GM18511 (cell line): ENCODE measurements around the gene FAM83E.
"Not testable (repeated sequence)": the region's sequence is repeated elsewhere in the genome, so short reads cannot be mapped to it uniquely, and the experiment has no call there.

Experiments
- ATAC-seq: cut with Tn5 transposase; IDR thresholded peaks from one replicate; pipeline ENCODE4 v1.9.1; 2021; ENCODE audit warnings: mild to moderate bottlenecking, moderate library complexity; ENCODE audit not compliant: unreplicated experiment

Gene FAM83E

DNA sequence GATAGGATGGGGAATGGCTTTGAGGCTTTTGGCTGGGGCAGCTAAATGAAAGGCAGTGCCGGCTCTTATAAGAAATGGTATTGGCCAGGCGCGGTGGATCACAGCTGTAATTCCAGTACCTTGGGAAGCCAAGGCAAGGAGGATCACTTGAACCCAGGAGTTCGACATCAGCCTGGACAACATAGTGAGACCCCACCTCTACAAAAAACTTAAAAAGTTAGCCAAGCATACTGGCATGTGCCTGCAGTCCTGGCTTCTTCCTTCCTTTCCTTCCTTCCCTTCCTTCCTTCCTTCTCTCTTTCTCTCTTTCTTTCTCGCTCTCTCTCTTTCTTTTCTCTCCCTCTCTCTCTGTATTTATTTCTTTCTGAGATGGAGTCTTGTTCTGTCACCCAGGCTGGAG lies 28.0 kb upstream of the FAM83E start:
- ATAC-seq, result no peak

DNA sequence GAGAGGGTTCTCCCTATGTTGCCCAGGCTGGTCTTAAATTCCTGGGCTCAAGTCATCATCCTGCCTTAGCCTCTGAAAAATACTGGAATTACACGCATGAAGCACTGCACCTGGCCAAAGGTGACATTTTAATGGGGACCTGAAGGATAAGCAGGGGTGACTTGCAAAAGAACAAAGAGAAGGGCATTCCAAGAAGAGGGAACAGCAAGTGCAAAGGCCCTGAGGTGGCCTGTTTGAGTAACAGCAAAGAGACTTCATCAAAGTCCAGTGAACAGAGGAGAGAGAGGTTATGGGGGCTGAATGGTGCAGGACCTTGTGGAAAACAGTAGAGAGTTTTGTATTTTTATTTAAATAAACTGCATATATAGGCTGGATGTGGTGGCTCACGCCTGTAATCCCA lies 27.0 kb upstream of the FAM83E start:
- ATAC-seq, result no peak

DNA sequence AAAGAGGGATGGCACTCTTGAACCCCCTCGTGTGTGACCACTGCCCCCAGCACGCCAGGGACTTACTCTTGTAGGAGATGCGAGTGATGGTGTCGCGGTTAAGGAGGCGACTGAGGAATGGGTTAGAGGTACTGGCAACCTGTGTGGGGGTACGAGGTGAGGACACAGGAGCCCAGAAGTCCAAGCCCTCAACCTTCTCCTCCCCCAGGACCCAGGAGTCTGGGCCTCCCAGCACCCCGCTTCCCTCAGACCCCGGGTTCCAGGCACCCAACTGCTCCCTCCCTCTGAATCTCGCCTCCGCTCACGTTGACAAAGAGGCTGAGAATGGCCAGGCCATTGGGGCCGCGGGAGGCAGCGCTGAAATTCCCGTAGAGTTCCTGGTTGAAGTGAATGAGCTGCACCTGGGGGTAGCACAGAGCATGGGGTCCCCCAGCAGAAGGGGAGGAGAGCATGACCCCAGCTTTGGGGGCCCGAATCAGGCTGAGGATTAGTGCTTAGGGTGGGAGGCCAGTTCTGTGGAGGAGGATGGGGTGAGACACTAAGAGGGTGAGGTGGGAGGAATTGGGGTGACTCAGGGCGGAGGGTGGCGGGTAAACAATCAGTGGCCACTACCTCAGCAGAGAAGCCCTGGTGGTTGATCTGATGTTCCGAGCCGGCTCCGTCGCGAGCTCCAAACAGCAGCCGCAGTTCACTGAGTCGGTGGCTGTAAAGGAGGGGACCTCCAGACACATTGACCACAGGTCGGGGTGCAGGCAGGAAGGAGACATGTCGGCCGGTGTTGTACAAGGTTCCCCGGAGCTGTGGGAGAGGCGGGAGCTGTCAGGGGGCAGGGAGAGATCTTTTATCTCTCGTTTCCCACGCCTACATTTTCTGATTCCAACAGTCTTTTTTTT lies 24.9 kb upstream of the FAM83E start:
- ATAC-seq, result no peak

DNA sequence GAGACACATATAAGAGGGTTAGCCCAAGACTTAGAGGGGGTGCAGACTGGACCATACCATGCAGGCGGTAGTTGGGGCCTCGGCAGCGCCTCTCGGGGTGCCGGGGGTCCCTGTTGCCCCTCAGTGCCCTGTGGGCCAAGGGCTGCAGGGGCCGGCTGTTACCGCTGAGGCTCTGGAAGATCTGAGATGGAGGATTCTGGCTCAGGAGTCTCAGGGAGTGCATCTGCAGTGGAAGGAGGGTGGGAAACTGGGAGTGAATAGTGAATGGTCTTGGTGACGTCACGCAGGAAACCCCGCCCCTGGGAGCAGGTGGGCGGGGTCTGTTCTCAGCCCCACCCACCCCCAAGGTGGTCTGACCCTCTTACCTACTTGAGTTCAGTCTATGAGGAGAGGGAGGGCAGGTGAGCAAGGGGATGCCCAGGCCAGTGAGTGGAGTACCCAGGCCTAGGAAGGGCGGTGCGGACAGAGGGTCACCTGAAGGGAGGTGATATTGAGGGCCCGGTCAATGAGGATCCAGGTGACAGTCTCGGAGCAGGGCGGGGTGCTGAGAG lies 24.0 kb upstream of the FAM83E start:
- no peak for ATAC-seq

DNA sequence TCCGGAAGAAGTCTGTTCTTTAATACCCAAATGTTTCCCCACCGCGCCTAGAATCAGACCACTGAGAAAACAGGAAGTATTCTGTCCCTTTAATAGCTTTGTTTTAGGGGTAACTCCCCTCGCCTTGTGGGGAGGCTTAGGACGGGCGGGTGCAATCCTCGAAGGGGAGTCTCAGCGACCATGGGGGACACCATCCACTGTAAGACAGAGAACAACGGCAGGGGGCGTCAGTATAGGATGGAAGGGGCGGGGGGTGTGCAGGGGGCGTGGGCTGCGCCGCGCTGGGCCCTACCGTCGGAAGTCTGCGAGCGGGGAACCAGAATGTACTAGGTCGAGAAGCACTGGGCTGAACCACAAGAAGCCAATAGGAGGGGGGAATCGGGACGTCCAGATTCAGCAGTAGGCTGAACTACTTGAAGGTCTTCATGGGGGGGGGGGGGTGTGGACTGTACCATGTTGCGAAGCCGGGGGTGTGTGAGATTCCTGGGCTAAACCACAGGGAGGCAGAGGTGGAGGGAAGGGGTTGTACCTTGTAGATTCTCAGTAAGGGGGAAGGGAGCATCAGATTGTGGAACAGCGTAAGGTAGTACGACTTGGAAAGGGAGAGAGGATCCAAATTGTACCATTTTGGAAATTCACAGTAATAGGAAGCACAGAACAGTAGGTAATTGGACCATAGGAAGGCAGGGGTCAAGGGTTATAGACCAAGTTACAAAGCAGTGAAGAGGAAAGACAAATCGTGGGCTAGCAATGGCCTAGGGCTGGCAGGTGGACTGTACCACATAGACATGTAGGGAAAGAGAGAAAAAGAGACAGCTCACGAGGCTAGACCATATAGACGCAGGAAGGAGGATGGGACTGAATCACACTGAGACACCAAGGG lies 23.3 kb upstream of the FAM83E start:
- peak; percentile 19 for ATAC-seq

DNA sequence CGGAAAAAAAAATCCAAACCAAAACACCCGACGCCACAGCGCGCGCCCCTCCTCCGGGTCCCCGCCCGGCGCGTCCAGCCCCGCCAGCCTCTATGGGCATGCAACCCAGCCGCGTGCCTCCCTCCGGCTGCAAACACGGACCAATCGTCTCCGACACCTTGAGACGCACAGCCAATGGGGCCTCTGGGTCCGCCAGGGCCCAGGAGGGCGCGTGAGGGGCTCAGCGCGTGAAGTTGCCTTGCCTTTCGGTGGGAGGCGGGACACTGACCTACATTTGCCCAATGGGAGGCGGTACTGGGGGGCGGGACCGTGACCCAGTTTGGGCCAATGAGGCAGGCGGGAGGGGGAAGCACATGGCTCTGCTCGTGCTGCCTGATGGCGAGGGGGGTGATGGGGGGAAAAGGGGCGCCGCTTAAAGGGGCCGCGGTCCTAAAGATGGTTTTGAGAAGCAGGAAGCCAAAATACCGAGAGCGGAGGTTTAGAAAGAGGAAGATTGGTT lies 22.6 kb upstream of the FAM83E start:
- ATAC-seq, result peak; percentile 80

DNA sequence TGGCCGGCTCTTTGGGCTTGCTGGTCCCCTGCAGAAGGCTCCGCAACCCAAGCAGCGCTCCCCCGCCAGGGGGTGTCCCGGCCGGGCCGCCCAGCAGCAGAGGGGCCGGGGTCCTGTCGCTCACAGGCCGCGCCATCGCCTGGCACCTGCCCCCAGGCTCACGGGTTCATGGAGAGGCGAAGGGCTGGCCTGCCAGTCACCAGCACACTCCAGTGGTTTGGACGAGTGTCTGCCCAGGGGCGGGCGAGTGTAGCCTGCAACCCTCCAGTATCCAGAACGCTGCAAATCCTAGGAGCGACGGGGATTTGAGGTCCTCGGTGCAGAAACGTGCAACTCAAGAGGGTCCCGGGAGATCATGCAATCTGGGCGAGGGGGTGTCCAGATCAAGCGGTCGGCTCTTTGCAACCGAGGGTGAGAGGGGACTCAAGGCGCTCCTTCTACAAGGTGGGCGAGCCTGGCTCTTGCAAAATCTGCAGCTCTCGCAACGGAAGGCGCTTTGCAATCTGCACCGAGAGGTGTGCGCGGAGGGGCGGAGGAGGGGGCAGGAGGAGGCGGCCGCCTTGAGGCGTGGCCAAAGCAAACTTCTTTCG lies 22.1 kb upstream of the FAM83E start, which contains the start of gene DBP:
Gene DBP, minus strand, starts transcription at position 521 of the 590 bp plus-strand sequence. Its CDS starts 385 bp downstream, at position 136.
- peak; percentile 1 for ATAC-seq

DNA sequence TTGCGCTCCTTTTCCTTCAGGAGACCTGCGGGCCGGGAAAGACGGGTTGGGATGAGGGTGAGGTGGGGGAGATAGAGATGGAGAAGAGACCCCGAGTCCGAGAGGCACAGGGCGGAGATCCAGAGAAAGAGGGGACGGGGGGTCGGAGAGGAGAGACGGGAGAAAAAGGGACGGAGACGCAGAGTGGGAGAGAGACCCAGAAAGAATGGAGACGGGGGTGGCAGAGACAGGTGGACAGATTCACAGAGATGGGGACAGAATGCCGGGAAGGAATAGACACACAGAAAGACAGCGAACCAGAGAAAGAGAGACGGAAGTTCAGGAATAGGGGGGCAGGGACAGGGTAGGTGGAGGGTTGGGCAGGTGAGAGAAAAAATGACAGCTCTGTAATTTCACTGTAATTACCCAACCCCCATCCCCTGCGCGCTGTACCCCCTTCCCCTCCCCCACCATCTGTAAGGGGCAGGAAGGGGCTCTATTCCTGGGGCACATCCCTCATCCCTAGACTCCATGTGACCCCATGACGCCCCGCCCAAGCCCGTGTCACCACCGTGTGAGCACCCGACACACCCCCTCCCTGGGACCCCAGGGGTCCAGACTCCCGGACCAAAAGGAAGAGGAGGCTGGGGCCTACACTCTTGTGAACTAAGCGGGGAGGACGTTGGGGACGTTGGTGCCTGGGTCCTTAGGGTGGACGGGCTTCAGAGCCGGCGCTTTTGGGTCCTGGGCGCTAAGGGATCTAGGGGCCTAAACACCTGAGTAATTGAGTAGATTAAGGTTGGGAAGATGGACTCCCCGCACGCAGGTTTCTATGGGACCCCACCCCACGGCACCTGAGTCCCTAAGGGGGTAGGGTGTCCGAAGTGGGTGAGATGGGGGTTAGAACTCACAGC lies 21.3 kb upstream of the FAM83E start:
- ATAC-seq, result no peak

DNA sequence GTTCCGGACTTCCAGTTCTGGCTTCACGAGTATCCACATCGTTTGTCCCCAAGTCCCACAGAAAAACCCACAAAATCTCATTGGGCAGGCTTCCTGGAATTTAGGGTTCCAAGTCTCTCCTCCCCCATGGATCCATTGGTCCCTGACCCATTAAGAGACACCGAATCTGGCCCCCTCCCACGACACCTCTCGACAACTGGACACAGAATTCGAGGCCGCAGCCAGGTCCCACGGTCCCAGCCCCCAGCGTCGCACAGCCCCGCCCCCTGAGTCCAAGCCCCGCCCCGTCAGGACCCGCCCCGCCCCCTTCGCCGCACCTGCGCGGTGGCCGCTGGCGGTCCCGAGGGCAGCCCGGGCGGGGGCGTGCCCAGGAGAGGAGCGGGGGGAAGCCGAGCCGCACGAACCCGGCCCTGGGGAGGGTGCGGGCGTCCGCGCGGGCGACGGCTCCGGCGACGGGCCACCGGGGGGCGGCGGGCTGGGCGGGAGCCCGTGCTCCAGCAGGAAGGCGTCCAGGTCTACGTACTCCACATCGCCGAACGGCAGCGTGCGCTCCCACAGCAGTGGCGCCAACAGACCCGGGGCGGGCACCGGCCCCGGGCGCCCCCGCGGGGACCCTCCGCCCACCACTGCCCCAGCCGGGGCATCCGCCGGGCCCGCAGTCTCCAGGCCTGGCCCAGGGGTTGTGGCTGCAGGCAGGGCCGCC lies 20.5 kb upstream of the FAM83E start:
- ATAC-seq, result no peak

DNA sequence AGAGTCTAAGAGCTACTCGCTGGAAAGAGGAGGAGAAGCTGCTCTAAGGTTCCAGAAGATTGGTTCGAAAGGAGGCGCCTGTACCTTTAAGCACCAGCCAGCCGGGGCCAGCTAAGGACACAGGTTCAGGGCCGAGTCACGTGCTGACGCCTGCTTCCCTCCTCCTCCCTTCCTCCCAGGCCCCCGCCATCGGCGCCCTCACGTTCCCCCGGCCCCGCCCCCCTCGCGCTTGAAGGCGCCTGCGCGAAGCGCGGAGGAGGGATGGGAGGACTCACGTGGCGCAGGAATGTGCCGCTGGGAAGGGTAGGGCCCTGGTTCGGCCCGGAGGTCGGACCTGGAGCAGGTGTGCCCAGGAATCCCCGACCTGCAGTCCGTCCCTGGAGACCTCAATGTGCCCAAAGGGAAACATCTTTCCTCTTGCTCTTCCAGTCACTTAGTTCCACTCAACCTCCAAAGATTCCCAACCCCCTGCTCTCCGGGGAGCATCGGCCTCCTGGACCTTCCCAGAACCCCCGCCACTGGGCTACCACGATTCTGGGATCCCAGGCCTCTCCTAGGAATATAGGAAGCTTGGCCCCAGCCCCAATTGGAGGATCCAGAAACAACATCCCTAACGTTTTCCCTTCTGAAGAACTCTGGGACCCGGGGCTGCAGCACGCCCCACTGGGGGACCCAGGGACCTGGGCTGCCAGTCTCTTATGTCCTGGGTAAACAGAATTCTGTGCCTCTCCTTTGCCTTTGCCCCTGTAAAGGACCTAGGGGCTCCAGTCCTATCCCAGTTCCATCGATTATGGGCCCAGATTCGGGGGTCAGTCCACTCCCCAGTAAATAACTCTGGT lies 19.8 kb upstream of the FAM83E start:
- no peak for ATAC-seq

DNA sequence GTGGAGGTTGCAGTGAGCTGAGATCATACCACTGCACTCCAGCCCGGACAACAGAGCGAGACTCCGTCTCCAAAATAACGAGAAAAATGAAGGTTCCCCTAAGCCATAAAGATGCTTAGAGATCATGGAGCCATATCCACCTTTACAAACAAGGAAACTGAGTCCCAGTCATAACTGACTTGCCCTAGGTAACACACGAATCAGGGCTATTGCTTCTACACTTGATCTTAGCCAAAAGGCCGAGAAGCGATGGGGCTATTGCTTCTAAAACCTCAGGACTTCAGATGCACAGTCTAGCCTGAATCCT lies 19.1 kb upstream of the FAM83E start:
- ATAC-seq, result no peak

DNA sequence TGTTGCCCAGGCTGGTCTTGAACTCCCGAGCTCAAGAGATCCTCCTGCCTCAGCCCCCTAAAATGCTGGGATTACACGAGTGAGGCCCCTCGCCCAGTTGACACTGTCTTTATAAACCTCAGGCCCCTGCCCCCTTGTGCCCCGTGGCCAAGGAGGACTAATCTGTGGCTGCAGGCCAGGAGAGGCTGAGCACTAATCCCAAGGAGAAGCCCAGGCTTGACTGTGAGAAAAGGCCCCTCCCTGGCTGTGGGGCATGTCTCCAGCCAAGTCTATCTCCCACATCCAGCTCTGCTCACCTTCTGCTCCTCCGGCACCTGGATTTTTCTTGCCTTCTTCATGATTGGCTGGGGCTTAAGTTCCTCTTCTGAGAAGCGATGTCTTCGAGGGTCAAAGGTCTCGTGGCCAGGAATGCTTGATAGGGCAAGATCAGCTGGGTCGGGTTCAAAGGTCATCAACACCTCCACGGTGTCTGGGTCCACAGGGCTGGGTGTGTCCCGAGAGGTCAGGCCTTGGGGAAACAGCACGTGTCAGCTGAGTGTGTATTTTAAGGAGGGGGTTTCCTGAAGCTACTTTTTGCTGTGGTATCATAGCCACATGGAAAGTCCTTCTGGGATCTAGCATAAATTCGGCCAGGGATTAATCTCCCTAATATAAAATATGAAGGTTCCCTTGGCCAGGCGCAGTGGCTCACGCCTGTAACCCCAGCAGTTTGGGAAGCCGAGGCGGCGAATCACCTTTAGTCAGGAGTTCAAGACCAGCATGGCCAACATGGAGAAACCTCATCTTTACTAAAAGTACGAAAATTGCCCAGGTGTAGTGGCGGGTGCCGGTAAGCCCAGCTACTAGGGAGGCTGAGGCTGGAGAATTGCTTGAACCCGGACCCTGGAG lies 18.5 kb upstream of the FAM83E start:
- no peak for ATAC-seq

DNA sequence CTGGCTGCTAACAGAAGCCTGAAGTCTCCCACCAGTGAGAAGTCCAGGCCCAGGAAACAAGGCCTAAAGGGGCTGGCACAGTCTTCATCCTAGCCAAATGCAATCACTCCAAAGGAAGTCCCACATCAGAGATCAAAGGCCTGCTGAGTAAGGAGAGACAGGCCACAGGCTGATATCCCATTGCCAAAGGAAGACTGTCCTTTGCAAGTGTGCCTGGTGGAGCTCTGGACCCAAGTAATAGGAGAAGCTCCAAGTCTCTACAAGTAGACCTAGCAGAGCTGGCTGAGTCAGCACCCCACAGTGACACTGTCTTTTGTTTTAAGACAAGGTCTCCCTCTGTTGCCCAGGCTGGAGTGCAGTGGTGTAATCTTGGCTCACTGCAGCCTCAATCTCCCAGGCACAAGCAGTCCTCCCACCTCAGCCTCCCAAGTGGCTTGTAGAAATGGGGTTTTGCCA lies 17.8 kb upstream of the FAM83E start:
- ATAC-seq, result no peak

DNA sequence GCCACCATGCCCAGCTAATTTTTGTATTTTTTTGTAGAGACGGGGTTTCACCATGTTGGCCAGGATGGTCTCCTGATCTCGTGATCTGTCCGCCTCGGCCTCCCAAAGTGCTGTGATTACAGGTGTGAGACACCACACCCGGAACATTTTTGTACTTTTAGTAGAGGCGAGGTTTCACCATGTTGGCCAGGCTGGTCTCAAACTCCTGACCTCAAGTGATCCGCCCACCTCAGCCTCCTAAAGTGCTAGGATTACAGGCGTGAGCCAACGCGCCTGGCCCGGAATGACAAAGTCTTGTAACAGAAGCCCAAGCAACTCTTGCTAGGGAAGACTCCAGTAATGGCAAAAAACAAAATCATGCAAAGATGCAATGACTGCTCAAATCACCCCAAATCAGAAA lies 17.4 kb upstream of the FAM83E start:
- not testable (repeated sequence) for ATAC-seq

DNA sequence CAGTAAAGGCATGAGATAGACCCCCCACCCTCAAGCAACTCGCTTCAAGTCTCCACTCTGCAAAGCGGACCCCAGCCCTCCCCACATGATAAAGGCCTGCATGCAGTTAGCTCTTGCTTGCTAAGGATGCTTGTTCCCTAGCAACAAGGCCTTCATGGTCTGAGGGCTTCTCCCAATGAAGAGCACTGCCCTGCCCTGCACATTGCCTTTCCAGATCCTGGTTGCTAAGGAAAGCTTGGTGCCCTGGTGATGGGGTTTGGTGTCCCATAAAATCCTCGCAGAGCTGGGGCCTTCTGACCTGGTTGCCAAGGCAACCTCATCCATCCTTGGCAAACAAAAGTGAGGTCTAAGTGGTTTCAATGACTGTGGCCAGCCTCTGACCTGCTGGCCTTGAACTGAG lies 16.3 kb upstream of the FAM83E start:
- no peak for ATAC-seq

DNA sequence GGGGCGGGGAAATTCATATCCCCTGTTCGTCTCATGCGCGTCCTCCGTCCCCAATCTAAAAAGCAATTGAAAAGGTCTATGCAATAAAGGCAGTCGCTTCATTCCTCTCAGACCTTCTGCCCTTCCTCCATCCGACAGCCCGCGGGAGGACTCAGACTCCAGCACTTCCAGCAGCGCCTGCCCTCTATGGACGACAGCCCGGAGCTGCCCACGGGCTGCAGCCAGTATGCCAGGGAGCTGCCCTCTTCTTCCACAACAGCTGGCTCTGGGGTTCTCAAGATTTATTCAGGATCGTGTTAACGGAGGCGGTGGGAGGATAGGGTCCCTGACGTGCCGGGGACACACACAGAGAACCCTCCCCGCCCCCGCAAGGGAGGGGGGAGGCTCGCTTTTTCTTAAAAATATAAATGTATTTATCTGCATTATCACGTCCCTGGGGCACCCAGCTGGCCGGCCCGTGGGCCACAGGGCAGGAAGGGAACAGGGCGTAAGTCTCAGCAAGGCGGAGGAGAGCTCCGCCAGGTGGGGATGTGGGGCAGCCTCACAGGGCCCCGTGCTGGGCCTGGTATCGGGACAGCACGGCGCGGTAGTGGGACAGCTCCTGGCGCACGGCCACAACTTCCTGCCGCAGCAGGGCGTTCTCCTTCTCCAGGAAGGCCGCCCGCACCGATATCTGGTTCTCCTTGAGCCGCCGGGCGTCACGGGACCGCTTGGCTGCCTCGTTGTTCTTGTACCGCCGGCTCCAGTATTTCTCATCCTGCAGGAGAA lies 15.6 kb upstream of the FAM83E start:
- no peak for ATAC-seq
